HEK293T (cell line): Measurements from ENCODE around the gene ADAMTSL4.
"Not testable (repeated sequence)": the region's sequence is repeated elsewhere in the genome, so short reads cannot be mapped to it uniquely, and the experiment has no call there.

Experiments used
- FOXK2 ChIP-seq: fragments of 450-650 bp; IDR thresholded peaks from 2 replicates; pipeline ENCODE4 v1.6.1; 2016; ENCODE audit warnings: mild to moderate bottlenecking
- FOXM1 ChIP-seq: fragments of 450-650 bp; IDR thresholded peaks from 2 replicates; pipeline ENCODE4 v1.6.1; 2017; ENCODE audit warnings: mild to moderate bottlenecking, borderline replicate concordance
- HDGF ChIP-seq: fragments of 450-650 bp; IDR thresholded peaks from 2 replicates; pipeline ENCODE4 v1.6.1; 2017; ENCODE audit warnings: antibody characterized with exemption, borderline replicate concordance

GRCh38 chr1:150605451-150605731, 56.2 kb downstream of the ADAMTSL4 start:
- TF ChIP-seq HDGF, FOXM1, FOXK2: not testable (repeated sequence)
